GM19397 (cell line): ENCODE data around the gene SLC34A1.
A peak's percentile ranks its signal among the peaks of the same experiment; 100 is the strongest.
"Not testable (repeated sequence)": the region's sequence is repeated elsewhere in the genome, so short reads cannot be mapped to it uniquely, and the experiment has no call there.

Source experiments
- ATAC-seq: cut with Tn5 transposase; IDR thresholded peaks from one replicate; pipeline ENCODE4 v1.9.1; 2021; ENCODE audit warnings: mild to moderate bottlenecking, moderate library complexity; ENCODE audit not compliant: unreplicated experiment

Gene SLC34A1

DNA sequence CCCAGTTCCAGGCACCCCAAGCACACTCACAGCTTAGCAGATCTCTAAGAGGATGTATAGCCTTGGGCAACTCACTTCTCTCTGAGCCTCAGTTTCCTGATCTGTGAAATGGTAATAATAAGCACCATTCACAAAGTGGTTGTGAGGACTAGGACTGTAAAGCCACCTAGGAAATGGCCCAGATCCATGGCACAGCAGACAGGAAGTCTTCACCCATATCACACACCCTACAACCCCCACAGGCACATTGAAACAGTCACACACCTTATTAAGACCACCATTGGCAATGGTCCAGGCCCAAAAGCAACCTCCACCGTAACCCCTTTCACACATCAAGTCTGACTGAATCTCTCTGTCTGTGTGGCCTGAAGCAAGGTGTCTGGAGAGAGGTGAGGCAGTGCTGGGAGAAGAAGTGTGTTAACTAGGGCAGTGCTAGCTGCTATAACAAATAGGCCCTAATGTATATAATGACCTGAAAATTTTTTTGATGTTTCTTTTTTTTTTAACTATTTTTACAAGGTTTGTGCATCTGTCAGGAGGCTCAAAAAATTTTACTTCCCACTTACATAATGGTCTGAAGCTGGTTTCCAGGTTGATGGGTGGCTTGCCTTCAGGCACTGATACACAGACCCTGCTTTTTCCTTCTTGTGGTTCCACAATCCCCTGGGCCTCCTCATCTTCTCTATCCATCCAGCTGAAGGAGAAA, 28.9 kb upstream of the SLC34A1 start:
- ATAC-seq, result no peak

DNA sequence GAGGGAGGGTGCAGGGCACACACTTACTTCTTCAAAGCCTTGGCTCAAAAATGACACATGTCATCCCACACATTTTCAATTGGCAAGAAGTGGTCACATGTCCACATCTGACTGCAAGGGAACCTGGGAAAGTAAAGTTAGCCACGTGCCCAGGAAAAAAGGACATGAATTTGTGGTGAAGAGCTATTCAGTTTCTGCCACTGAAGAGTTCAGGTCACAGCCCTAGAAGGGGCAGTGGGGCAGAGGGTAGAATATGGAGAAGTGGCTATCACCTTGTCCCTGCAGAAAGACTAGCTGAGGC, 28.4 kb upstream of the SLC34A1 start:
- ATAC-seq, result no peak

- ATAC-seq, result no peak
Measured at GRCh38 chr5:177356746-177357145, 27.5 kb upstream of the SLC34A1 start.

GRCh38 chr5:177357146-177357458, 27.1 kb upstream of the SLC34A1 start:
- ATAC-seq, result no peak

DNA sequence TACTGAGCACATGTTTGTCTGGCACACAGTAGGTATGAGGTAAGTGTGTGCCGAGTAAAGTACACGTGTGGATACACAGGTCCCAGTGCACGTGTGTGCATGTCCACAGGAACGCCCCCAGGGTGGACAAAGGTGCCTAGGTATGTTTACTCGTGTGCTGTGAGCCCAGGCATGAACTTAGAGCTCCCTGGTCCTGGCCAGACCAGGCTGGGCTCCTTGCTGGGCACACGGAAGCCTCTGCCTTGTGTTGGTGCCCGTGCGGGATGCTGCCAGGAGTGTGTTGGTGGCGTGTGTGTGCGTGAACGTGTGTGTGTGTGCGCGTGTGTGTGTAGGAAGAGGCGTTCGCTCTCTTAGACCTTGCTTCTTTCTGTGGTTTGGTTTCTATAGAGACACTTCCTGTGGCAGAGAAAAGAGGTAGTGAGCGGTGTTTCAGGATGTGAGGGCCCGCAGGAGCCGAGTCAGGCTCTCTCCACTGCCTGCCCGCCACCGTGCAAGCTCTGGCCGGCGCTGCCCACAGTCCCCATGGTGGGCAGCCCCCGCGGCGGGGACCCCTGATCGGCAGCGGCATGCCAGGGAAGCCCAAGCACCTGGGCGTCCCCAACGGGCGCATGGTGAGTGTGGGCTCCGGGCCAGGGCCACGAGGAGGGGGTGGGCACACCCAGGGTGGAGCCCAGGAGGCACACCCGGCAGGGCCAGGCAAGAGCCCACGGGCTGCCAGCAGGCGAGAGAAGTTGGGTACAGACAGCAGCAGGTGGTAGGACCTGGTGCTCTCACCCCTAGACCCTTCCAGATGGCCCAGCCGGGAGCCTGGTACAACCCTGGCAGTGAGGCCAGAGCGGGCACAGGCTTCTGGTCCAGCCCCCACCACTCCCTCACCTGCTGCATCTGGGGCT, 26.5 kb upstream of the SLC34A1 start, which contains the start of gene RGS14:
RGS14 (plus strand) TSS at position 466 of the 893 bp plus-strand sequence; CDS start at position 567, 101 bp downstream.
- peak; percentile 86 for ATAC-seq

DNA sequence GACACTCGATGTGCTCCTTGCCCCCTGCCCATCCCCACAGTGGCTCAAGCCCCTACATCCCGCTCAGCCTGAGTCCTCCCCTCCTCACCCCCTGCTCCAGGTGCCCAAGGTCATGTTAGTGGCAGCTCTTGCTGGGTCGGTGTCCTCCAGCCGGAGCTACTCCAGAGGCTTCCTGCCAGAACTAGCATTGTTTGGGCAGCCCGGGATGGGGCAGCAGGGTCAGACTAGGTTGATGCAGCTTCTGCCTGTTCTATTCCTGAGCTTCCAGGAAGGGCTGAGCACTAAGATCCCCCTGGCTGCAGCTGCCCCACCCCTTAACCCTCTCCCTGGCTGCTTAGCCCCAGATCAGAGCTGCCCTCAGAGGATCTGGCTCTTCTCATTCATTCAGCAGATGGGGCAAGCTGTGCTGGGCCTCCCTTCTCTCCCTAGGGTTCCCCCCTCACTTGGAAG, 25.8 kb upstream of the SLC34A1 start:
- no peak for ATAC-seq

DNA sequence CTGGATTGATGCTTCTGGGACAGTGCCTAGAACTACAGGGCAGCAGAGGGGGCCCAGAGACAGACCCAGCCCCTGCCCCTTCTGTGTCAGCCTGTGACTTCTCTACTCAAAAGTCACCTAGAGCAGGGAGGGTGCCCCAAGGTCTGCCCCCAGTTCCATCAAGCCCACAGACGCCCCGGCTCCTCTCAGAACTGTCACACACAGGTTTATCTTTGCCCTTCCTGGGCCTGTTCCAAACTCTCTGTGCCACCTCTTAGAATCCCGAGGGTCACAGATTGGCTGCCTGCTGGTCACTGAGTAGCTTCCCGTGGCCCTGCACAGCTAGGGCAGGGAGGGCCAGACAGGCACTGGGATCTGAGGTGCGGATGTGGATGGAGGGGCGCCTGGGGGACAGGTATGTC, 24.8 kb upstream of the SLC34A1 start:
- no peak for ATAC-seq

- no peak for ATAC-seq
Measured at GRCh38 chr5:177359860-177360259, 24.4 kb upstream of the SLC34A1 start.

DNA sequence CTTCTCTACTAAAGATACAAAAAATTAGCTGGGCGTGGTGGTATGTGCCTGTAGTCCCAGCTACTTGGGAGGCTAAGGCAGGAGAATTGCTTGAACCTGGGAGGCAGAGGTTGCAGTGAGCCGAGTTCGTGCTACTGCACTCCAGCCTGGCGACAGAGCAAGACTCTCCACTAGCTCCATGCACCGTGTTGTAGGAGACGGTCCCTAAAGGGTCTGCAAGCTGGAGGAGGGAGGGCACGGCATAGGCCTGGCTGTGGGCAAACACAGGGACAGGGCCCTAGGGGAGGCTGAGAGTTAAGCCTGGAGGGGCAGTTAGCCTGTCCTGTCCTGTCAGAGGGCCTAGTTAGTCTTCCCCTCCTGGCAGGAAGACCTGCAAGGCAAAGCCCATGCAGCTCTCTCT, 23.5 kb upstream of the SLC34A1 start:
- ATAC-seq, result not testable (repeated sequence)

DNA sequence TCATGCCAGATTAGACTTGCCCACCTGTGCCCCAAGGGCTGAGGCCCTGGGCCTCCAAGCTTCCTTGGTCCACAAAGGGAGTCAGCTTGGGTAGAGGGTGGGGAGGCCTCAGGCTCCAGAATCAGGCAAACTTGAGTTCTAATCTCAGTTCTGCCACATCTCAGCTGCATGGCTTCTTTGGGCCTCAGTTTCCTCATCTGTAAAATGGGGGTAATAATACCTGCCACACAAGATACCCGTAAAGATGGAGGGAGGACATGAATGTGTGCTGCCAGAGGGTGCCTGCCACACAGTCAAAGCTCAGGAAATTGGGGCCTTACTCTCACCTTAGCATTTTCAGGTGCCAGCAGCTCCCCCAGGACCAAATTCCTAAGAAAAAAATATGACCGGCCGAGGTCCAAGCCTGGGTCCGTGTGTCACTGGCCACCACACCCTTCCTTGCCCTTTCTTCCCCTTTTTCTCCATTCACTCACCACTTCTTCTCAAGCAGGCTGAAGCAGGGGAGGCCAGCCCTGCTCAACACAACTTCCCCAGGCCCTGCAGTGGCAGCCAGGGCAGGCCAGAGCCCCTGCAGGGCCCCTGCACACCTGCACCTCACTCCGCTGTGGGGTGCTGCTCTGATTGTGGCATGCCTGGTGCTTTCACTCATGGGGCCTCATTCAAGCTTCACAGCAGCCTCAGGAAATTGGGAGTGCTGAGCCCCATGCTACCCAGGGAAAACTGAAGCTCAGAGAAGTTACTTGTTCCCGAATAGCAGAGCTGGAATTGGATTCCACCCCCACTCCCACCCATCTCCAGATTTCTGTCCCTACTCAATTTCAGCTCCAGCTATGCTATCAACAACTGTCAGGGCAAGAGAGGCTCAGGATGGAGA, 22.6 kb upstream of the SLC34A1 start:
- ATAC-seq, result no peak

DNA sequence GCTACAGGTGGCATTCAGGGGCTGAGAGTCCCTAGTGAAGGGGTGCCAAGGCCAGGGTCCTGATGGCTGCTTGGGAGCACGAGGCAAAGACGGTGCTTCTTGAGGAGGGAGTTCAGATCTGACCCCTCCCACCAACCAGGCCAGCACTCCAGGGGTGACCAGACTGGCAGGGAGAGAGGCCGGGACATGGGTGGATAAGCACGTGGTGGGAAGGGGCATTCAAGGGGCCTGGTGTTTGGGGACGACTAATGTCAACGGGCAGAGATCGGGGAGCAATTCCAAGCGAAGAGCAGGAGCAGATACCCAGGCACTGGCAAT, 22.0 kb upstream of the SLC34A1 start:
- no peak for ATAC-seq

DNA sequence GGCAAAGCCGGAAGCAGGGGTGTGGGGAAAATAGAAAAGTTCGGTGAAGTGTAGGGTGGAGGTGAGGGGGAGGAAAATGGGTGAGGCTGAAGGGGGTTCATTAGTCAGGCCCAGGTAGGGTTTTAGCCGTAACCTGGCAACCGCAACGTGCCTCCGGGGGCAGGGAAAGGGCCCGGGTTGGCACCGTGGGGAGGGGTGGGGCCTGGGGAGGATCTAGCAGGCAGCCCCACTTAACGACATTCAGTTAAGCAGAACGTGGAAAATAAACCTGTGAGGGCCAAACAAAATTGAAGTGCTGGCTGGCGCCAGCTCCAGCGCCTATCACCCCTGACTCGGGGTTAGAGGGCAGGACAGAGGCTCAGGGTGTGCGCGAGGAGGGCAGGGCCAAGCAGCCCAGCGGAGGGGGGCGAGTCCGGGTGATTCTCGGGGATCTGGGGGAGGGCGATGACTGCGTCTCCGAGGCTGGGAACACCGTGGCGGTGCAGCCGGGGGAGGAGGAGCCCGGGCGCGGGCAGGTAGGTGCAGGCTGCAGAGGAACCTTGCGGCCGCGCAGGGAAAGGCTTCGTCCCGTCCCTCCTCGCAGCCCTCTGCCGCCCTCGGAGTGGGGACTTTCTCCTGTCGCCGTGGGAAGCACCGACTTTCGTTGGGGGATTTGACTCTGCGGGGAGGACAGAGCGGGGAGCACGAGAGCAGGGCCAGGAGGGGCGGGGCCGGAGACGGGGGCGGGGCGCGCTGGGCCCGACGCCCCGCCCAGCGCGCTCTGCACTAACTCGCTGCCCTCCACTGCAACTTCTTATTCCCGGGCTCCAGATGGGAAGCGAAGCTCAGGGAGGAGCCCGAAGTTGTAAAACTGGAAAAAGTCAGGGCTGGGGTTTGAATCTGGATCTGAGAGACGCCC, 21.4 kb upstream of the SLC34A1 start:
- ATAC-seq, result peak; percentile 33

GRCh38 chr5:177363565-177363964, 20.7 kb upstream of the SLC34A1 start:
- no peak for ATAC-seq

- no peak for ATAC-seq
Measured at GRCh38 chr5:177364159-177364962, 19.9 kb upstream of the SLC34A1 start.

GRCh38 chr5:177365845-177366527, 18.2 kb upstream of the SLC34A1 start:
- ATAC-seq, result no peak

GRCh38 chr5:177366528-177367322, 17.5 kb upstream of the SLC34A1 start:
- no peak for ATAC-seq

DNA sequence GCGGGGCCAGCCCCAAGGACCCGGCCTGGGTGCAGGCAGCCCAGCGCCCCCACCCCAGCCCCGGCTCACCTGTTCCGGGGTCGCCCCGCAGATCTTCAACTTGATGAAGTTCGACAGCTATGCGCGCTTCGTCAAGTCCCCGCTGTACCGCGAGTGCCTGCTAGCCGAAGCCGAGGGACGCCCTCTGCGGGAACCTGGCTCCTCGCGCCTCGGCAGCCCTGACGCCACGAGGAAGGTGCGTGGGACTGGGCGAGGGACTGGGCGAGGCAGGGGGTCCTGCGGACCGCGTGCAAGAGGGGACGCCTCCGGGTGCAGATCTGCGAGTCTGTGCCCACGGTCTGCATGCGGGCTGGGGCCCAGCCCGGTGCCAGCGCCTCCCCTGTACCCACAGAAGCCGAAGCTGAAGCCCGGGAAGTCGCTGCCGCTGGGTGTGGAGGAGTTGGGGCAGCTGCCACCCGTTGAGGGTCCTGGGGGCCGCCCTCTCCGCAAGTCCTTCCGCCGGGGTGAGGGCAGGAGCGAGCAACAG, 16.8 kb upstream of the SLC34A1 start:
- ATAC-seq, result no peak
